GM12872 (cell line): ENCODE data around the gene SLC34A3.

Experiments used
- CTCF ChIP-seq: IDR thresholded peaks from 3 replicates; pipeline ENCODE4 v1.5.1; 2011; ENCODE audit warnings: low read depth, mild to moderate bottlenecking, low read length, moderate library complexity; ENCODE audit not compliant: insufficient read depth

SLC34A3 gene

GRCh38 chr9:137198051-137198901 is 32.4 kb upstream of the SLC34A3 start:
- TF ChIP-seq CTCF = no peak

- TF ChIP-seq CTCF = no peak
These were observed 31.8 kb upstream of the SLC34A3 start for GRCh38 chr9:137198902-137199283.

GRCh38 chr9:137199411-137200121 is 31.1 kb upstream of the SLC34A3 start:
- no peak for TF ChIP-seq CTCF

- no peak for TF ChIP-seq CTCF
These were observed 30.1 kb upstream of the SLC34A3 start, which contains the start of gene TPRN for GRCh38 chr9:137200311-137201204. TSS of gene TPRN (minus strand) at chr9:137200741. CDS start at chr9:137200711, 30 bp downstream.

GRCh38 chr9:137201205-137201868 is 29.4 kb upstream of the SLC34A3 start:
- TF ChIP-seq CTCF = no peak

GRCh38 chr9:137202966-137203365 is 27.7 kb upstream of the SLC34A3 start:
- TF ChIP-seq CTCF = no peak
